ENCODE measurements around the gene ATG10. TPM values are rescaled to one million over a fixed set of nuclear protein-coding genes. Genes with fewer than 3 reads are reported as not detected.

ATG10 gene
- total RNA-seq, 2 donors from 2014 or later: 6.8 to 8.2 TPM

DNA sequence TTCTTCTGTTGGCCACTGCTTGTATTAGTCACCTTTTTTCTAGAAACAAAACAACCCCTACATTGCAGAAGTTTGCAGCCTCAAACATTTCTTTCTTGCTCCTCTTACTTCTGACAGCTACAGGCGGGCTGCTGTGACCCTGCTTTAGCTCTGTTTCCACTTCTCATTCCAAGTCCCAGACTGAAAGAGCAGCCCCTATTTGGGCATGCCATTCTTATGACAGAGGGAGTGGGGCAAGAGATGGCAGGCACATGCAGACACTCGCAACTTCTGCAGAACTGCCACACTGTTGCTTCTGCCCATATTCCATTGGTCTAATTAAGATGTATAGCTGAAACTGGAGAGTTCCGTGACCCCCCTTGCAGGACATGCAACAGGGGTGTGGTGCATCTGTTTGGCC, 325.9 kb downstream of the ATG10 start:
- H3K9me3 ChIP-seq: no peaks in the 10 kb centered on the region
- H3K36me3 ChIP-seq: no peaks in the 10 kb centered on the region
- no peak for DNase-seq
- H3K4me1 ChIP-seq: no peaks in the 10 kb centered on the region
- H3K4me3 ChIP-seq: no peak overlapping the region
- H3K9ac ChIP-seq (ENCODE audit: low read depth in 2 of 2, low read length in 2 of 2): no peak overlapping the region
- TF ChIP-seq, protein P1, sequence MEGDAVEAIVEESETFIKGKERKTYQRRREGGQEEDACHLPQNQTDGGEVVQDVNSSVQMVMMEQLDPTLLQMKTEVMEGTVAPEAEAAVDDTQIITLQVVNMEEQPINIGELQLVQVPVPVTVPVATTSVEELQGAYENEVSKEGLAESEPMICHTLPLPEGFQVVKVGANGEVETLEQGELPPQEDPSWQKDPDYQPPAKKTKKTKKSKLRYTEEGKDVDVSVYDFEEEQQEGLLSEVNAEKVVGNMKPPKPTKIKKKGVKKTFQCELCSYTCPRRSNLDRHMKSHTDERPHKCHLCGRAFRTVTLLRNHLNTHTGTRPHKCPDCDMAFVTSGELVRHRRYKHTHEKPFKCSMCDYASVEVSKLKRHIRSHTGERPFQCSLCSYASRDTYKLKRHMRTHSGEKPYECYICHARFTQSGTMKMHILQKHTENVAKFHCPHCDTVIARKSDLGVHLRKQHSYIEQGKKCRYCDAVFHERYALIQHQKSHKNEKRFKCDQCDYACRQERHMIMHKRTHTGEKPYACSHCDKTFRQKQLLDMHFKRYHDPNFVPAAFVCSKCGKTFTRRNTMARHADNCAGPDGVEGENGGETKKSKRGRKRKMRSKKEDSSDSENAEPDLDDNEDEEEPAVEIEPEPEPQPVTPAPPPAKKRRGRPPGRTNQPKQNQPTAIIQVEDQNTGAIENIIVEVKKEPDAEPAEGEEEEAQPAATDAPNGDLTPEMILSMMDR (IDR thresholded peaks at IDR 0.05): no peak
- intact Hi-C loops (cut with DNase I): no loop called here
- H3K27ac ChIP-seq: no peak overlapping the region
- H3K27me3 ChIP-seq: no peaks in the 10 kb centered on the region

DNA sequence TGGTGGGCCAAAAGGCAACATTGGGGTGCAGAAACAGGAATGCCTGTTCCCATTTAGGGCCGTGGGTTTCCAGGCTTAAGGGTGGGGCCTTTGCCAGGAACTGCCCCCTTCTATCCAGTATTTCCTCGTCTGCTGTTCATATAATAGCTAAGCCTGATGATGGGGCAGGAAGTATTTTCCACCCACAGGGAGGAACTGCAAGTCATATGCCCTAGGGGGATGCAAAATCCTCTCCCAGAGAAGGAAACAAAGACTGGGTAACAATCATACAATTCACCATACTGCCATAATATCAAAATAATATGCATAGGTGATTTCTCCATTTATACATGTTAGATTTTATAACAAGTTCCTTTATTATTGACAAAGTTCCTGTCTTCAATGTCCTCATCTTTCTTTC, 326.8 kb downstream of the ATG10 start:
- TF ChIP-seq, protein P1 (IDR thresholded peaks at IDR 0.05): no peak
- Histone ChIP-seq H3K27ac (no peak overlapping the region), H3K4me1 (no peaks in the 10 kb centered on the region), H3K27me3 (no peaks in the 10 kb centered on the region), H3K9me3 (no peaks in the 10 kb centered on the region), H3K4me3 (no peak overlapping the region), H3K36me3 (no peaks in the 10 kb centered on the region), H3K9ac (ENCODE audit: low read depth in 2 of 2, low read length in 2 of 2) (no peak overlapping the region)
- no peak for DNase-seq
- intact Hi-C loops (cut with DNase I): no loop called here

DNA sequence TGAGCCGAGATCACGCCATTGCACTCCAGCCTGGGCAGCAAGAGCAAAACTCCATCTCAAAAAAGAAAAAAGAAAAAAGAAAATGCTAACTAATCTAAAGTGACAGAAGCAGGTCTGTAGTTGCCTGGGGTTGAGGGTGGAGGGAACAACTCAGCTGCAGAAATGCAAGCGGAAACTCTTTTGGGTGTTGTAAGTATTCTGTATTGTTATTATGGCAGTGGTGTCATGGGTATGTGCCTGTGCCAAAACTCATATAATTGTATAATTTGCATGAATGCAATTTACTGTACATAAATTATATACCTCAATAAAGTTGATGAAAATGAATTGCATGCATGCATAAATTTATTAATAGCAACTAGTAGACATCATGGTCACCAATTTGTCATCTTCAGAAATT, 329.4 kb downstream of the ATG10 start:
- Histone ChIP-seq H3K4me1 (no peaks in the 10 kb centered on the region), H3K36me3 (no peaks in the 10 kb centered on the region), H3K9ac (ENCODE audit: low read depth in 2 of 2, low read length in 2 of 2) (no peak overlapping the region), H3K9me3 (no peaks in the 10 kb centered on the region), H3K4me3 (no peak overlapping the region), H3K27me3 (no peaks in the 10 kb centered on the region), H3K27ac (no peak overlapping the region)
- TF ChIP-seq, protein P1 (IDR thresholded peaks at IDR 0.05): no peak
- DNase-seq: no peak
- intact Hi-C loops (cut with DNase I): no loop called here

Other genes with a start within 250 kb of the ATG10 start
- gene SSBP2, start 220.9 kb upstream of the ATG10 start, total RNA-seq: 10 to 100 TPM; 11.1 to 28.0 TPM

Data from colonic mucosa (tissue), 4 donors.